Panc1 (cell line): ENCODE data around the gene TMEM240. TPM values are rescaled to one million over a fixed set of nuclear protein-coding genes. Genes with fewer than 3 reads are reported as not detected.
"Not testable (repeated sequence)": the region's sequence is repeated elsewhere in the genome, so short reads cannot be mapped to it uniquely, and the experiment has no call there.

Experiments used
- ATAC-seq: fragments of 200-7000 bp; cut with Tn5 transposase; 2 replicates; pipeline ENCODE4 v1.9.1; 2020; ENCODE audit warnings: mild to moderate bottlenecking, moderate library complexity
- BruUV-seq: library from RNA; stranded (reverse); fragments of 400-500 nt; replicated peaks from 2 replicates; lab custom pipeline; 2021; lab: Mats Ljungman, UMichigan
- CTCF ChIA-PET: fragments of 300-600 bp; sonication (Branson Sonifier 250); formaldehyde crosslinking; loops from one replicate; lab custom pipeline; 2022; ENCODE audit warnings: antibody characterized with exemption; lab: Charles Lee
- POLR2A ChIA-PET: fragments of 300-600 bp; sonication (Branson Sonifier 250); formaldehyde crosslinking; loops from one replicate; lab custom pipeline; 2022; ENCODE audit warnings: antibody characterized with exemption; lab: Charles Lee
- DNase-seq: peaks from one replicate; pipeline ENCODE4 v3.0.0-alpha.2; 2010; ENCODE audit warnings: low read depth, low spot score
- H3K27ac ChIP-seq: 2 replicates; pipeline ENCODE4 v1.5.1; 2011; ENCODE audit warnings: mild to moderate bottlenecking, low read length, inconsistent platforms
- H3K27me3 ChIP-seq: fragments of 200-500 bp; sonication (Bioruptor generic); 2 replicates; pipeline ENCODE4 v1.6.0; 2014; ENCODE audit warnings: low read length, inconsistent platforms; ENCODE audit not compliant: control insufficient read depth, insufficient read depth
- H3K36me3 ChIP-seq: fragments of 200-500 bp; sonication (Bioruptor generic); 2 replicates; pipeline ENCODE4 v1.5.1; 2014; ENCODE audit warnings: inconsistent platforms, mild to moderate bottlenecking, low read length, moderate library complexity; ENCODE audit not compliant: control insufficient read depth, insufficient read depth
- H3K4me1 ChIP-seq: 2 replicates; pipeline ENCODE4 v1.5.1; 2011; ENCODE audit warnings: inconsistent platforms, mild to moderate bottlenecking, low read length, moderate library complexity; ENCODE audit not compliant: control insufficient read depth, insufficient read depth
- H3K4me3 ChIP-seq, 2 experiments: 2 replicates each; pipeline ENCODE4 v1.5.1; 2011 to 2012; ENCODE audit warnings: low read depth in 2 of 2, low read length in 2 of 2, mild to moderate bottlenecking in 2 of 2, inconsistent platforms in 1 of 2, moderate library complexity in 1 of 2
- H3K9me3 ChIP-seq: fragments of 200-500 bp; sonication (Bioruptor generic); 2 replicates; pipeline ENCODE4 v1.5.1; 2014; ENCODE audit warnings: low read depth, mild to moderate bottlenecking, inconsistent platforms, low read length, moderate library complexity; ENCODE audit not compliant: control insufficient read depth, insufficient read depth
- POLR2AphosphoS5 ChIP-seq: IDR thresholded peaks from 2 replicates; pipeline ENCODE4 v1.6.1; 2012; ENCODE audit warnings: mild to moderate bottlenecking, low read depth, low read length, moderate library complexity
- in situ Hi-C: cut with HindIII; loops from 2 replicates; pipeline ENCODE4 v1.10.0; 2016; ENCODE audit warnings: low sequenced_read_pairs, low pct_unique_long_range_greater_than_20kb
- intact Hi-C: fragments of 100-400 bp; cut with micrococcal nuclease; formaldehyde crosslinking; loops from one replicate; pipeline ENCODE4 v1.10.0; 2022; ENCODE audit not compliant: unreplicated experiment
- total RNA-seq: library from RNA; stranded (reverse); gene quantifications from one replicate; pipeline ENCODE4 v1.2.1, GENCODE V29; 2021; ENCODE audit not compliant: unreplicated experiment
- TF ChIP-seq, protein P1 (sequence below), 2 experiments: IDR thresholded peaks; 2 replicates each; pipeline ENCODE4 v1.6.1; 2011 to 2012; ENCODE audit warnings: low read depth in 2 of 2, control low read depth in 1 of 2, low read length in 1 of 2, mild to moderate bottlenecking in 1 of 2, moderate library complexity in 1 of 2; ENCODE audit not compliant: insufficient read depth in 1 of 2

TMEM240 gene
- total RNA-seq, 1 experiment from 2014 or later: 4.1 TPM

DNA sequence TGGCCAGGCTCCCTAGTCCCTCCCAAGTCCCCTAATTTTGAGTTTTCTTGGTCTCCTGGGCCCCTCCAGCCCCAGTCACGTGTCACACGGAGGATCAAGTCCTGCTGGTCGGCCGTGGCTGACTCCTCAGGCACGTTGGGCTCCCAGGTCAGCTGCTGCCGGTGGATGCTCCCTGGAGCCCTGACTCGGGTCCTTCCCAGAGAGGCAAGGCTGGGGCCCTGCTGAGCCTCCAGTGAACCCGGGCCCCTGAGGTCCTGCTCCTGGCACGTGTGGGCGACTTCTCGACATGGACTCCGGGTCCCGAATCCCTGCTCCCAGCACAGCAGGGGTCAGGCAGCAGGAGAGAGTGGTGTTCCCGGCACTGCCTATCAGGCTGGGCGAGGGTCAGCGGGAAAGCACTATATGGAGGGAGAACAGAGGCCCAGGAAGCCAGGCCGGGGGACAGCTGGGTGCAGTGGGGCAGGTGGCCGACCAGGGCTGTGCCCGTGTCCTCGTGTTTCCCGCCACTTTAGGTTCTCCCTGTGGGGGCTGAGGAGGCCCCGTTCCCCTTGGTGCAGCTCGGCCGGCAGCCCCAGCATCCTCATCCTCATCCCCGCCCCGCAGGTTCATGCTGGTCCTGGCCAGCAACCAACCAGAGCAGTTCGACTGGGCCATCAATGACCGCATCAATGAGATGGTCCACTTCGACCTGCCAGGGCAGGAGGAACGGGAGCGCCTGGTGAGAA is 13.2 kb downstream of the TMEM240 start:
- ATAC-seq: no peak
- POLR2A ChIA-PET: no interaction called here
- Histone ChIP-seq H3K27me3 (no peaks in the 10 kb centered on the region), H3K36me3 (no peaks in the 10 kb centered on the region), H3K4me3 (no peak overlapping the region), H3K9me3 (no peaks in the 10 kb centered on the region), H3K27ac (no peak overlapping the region), H3K4me1 (no peaks in the 10 kb centered on the region)
- in situ Hi-C loops (no loop called here), intact Hi-C loops (no loop called here)
- DNase-seq: no peak
- CTCF ChIA-PET: no interaction called here
- BruUV-seq: no TSS peak
- no peak for TF ChIP-seq POLR2AphosphoS5
- TF ChIP-seq, protein P1, sequence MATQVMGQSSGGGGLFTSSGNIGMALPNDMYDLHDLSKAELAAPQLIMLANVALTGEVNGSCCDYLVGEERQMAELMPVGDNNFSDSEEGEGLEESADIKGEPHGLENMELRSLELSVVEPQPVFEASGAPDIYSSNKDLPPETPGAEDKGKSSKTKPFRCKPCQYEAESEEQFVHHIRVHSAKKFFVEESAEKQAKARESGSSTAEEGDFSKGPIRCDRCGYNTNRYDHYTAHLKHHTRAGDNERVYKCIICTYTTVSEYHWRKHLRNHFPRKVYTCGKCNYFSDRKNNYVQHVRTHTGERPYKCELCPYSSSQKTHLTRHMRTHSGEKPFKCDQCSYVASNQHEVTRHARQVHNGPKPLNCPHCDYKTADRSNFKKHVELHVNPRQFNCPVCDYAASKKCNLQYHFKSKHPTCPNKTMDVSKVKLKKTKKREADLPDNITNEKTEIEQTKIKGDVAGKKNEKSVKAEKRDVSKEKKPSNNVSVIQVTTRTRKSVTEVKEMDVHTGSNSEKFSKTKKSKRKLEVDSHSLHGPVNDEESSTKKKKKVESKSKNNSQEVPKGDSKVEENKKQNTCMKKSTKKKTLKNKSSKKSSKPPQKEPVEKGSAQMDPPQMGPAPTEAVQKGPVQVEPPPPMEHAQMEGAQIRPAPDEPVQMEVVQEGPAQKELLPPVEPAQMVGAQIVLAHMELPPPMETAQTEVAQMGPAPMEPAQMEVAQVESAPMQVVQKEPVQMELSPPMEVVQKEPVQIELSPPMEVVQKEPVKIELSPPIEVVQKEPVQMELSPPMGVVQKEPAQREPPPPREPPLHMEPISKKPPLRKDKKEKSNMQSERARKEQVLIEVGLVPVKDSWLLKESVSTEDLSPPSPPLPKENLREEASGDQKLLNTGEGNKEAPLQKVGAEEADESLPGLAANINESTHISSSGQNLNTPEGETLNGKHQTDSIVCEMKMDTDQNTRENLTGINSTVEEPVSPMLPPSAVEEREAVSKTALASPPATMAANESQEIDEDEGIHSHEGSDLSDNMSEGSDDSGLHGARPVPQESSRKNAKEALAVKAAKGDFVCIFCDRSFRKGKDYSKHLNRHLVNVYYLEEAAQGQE (IDR thresholded peaks at IDR 0.05; ENCODE audit: insufficient read depth in 1 of 2, low read depth in 2 of 2, low read length in 1 of 2): no peak

DNA sequence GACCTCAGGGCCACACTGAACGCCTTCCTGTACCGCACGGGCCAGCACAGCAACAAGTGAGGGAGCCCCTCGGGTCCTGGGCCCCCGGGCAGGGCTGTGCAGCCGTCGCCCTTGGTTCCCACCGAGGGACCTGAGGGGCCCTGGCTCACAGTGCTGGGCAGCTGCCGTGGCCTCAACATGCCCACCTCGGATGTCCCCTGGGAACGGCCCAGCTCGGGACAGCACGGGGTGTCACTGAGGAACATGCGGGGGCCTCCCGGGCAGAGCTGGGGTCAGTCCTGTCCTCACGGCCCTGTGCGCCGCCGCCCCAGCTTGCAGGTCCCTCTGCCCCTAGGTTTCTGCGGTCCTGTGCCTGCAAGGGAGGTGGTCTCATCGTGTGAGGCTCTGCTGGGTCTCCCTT is 13.9 kb downstream of the TMEM240 start:
- not testable (repeated sequence) for DNase-seq

DNA sequence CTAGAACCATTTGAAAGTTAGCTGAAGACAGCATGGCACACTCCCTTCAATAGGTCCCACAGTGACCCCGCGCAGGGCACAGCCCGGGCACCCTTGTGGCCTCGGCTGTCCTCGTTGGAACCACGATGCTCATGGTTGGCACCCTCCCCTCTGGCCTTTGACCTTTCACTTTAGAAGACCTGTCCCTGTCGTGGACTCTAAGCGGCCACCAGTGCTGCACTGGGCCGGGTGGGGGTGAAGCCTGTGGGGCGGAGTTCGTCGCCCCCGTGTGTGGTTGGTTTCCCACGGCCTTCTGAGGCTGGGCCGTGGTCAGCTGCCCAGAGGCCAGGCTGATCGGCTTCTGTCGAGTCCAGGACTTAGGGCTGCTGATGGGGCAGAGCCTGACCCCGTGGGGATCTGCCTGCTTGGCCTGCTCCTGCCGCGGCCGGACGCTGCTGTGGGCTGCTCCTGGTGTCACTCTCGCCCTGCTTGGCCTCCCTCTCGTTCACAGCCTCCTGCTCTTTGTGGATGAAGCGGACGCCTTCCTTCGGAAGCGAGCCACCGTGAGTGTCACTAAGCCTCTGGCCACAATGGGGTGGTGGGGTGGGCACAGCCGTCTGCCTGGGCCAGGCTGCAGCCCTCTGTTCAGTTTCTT is 15.6 kb downstream of the TMEM240 start:
- in situ Hi-C loops, intact Hi-C loops, H3K27me3 ChIP-seq, H3K4me3 ChIP-seq, H3K9me3 ChIP-seq, DNase-seq, CTCF ChIA-PET, POLR2A ChIA-PET, H3K36me3 ChIP-seq, H3K4me1 ChIP-seq, H3K27ac ChIP-seq, BruUV-seq, ATAC-seq: not testable (repeated sequence)

More for the DNA sequence above, 13.9 kb downstream of the TMEM240 start:
- POLR2A ChIA-PET, ATAC-seq, BruUV-seq, H3K9me3 ChIP-seq, H3K36me3 ChIP-seq, H3K27me3 ChIP-seq, CTCF ChIA-PET, H3K4me1 ChIP-seq, in situ Hi-C loops, intact Hi-C loops, H3K4me3 ChIP-seq, H3K27ac ChIP-seq: not testable (repeated sequence)

DNA sequence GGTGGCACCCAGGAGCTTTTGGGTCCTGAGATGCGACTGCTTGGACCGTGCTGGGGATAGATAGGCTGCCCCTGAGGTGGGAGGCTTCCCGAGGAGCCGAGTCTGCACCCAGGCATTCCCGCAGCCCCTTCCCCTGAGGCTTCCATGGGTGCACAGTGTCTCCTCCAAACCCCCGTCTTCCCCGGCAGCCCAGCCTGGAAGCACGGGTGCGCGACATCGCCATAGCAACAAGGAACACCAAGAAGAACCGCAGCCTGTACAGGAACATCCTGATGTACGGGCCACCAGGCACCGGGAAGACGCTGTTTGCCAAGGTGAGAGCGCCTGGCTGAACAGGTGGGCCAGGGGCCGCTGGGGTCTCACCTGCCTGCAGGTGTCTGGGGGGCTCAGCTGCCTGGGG is 16.8 kb downstream of the TMEM240 start:
- CTCF ChIA-PET, BruUV-seq, H3K27me3 ChIP-seq, H3K4me1 ChIP-seq, ATAC-seq, DNase-seq, H3K27ac ChIP-seq, H3K9me3 ChIP-seq, intact Hi-C loops, in situ Hi-C loops, POLR2A ChIA-PET, H3K36me3 ChIP-seq, H3K4me3 ChIP-seq: not testable (repeated sequence)

DNA sequence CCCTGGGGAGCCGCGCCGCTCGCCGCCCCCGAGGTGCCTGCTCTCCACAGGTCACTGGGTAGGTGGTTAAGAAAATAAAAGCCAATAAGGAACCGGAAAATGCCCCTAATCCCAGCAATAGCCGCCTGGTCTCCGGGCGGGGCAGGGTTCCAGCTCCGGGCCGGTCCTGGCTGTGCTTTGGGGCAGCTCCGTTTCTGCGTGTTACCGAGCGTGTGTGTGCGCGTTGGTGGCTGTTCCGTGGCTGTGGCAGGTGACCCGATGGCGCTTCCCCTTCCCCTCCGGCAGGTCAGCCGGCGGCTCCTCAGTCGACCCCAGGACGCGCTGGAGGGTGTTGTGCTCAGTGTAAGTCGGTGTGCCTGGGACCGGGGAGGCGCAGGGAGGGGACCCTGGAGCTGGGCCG is 17.2 kb downstream of the TMEM240 start:
- BruUV-seq, intact Hi-C loops, H3K36me3 ChIP-seq: not testable (repeated sequence)

DNA sequence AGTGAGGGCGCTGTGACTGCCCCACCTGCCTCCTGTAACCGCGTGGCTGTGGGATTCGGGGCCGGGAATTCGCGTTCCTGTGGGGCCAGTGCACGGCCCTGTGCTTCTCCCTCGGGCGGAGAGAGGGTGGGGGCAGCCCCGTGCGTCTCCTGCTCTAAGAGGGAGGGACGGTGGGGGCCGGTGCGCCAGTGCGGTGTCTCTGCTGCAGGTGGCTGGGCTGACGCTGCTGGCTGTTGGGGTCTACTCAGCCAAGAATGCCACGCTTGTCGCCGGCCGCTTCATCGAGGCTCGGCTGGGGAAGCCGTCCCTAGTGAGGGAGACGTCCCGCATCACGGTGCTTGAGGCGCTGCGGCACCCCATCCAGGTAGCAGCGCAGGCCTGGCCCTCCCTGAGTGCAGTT is 17.9 kb downstream of the TMEM240 start:
- ATAC-seq, CTCF ChIA-PET, H3K27me3 ChIP-seq, in situ Hi-C loops, POLR2A ChIA-PET, H3K27ac ChIP-seq, H3K9me3 ChIP-seq, BruUV-seq, H3K4me1 ChIP-seq, H3K4me3 ChIP-seq, DNase-seq, H3K36me3 ChIP-seq, intact Hi-C loops: not testable (repeated sequence)

More for the DNA sequence above, 17.2 kb downstream of the TMEM240 start:
- H3K4me1 ChIP-seq, H3K27me3 ChIP-seq, DNase-seq, ATAC-seq, in situ Hi-C loops, POLR2A ChIA-PET, H3K27ac ChIP-seq, H3K9me3 ChIP-seq, H3K4me3 ChIP-seq, CTCF ChIA-PET: not testable (repeated sequence)
